K562 (cell line): Measurements from ENCODE around the gene TMEM184B. TPM values are rescaled to one million over a fixed set of nuclear protein-coding genes. Genes with fewer than 3 reads are reported as not detected.

ENCODE experiments used
- ATAC-seq: fragments of 200-7000 bp; cut with Tn5 transposase; 3 replicates; pipeline ENCODE4 v1.9.1; 2020; ENCODE audit warnings: moderate library complexity
- BruUV-seq: library from RNA; stranded (reverse); fragments of 400-500 nt; replicated peaks from 2 replicates; lab custom pipeline; 2021; lab: Mats Ljungman, UMichigan
- CTCF ChIA-PET: fragments of 300-600 bp; formaldehyde crosslinking; extraction: SDS; loops from one replicate; lab custom pipeline; 2021; ENCODE audit warnings: low intra/inter-chr PET ratio; lab: Yijun Ruan, JAX
- POLR2A ChIA-PET: fragments of 300-600, 350-650 bp; sonication (Branson Sonifier 250); formaldehyde crosslinking; extraction: SDS; loops from one replicate; lab custom pipeline; 2021; ENCODE audit warnings: antibody characterized with exemption, inconsistent platforms; lab: Yijun Ruan, JAX
- DNase-seq, 4 experiments: peaks; one replicate each; pipeline versions ENCODE4 v3.0.0 to v3.0.0-alpha.2; 2011 to 2018; ENCODE audit warnings: low spot score in 3 of 4, mixed read lengths in 3 of 4; ENCODE audit errors: extremely low read depth in 1 of 4
- FAIRE-seq: peaks from 2 replicates; lab custom pipeline; 2011; peaks lifted over from hg19 to GRCh38; lab: Jason Lieb, UNC
- H2AFZ ChIP-seq: 2 replicates; pipeline ENCODE4 v1.6.0; 2011; ENCODE audit warnings: low read depth, low read length, control low read depth, inconsistent platforms
- H3K27ac ChIP-seq: fragments of 200-600 bp; 3 replicates; pipeline ENCODE4 v1.8.0; 2011; ENCODE audit warnings: low read depth, mild to moderate bottlenecking, control low read depth, inconsistent platforms, low read length, moderate library complexity, mixed read lengths; ENCODE audit errors: extremely low read depth
- H3K27me3 ChIP-seq, 2 experiments: fragments of 300-600 bp in 1 of 2; 2 replicates in 1 of 2; 3 replicates in 1 of 2; pipeline versions ENCODE4 v1.6.0 to v1.8.0; 2011; ENCODE audit warnings: inconsistent platforms in 2 of 2, low read length in 2 of 2, mild to moderate bottlenecking in 1 of 2, mixed read lengths in 1 of 2, moderate library complexity in 1 of 2; ENCODE audit not compliant: control insufficient read depth in 2 of 2, insufficient read depth in 2 of 2
- H3K36me3 ChIP-seq: fragments of 300-600 bp; 3 replicates; pipeline ENCODE4 v1.8.0; 2011; ENCODE audit warnings: mild to moderate bottlenecking, low read length, inconsistent platforms; ENCODE audit not compliant: control insufficient read depth, insufficient read depth
- H3K4me1 ChIP-seq, 2 experiments: fragments of 200-600 bp in 1 of 2; replicated peaks in 1 of 2; 2 replicates in 1 of 2; 3 replicates in 1 of 2; pipeline versions ENCODE4 v1.5.1 to v1.8.0; 2011; ENCODE audit warnings: inconsistent platforms in 2 of 2, low read length in 2 of 2, mild to moderate bottlenecking in 1 of 2, mixed read lengths in 1 of 2, moderate library complexity in 1 of 2; ENCODE audit not compliant: control insufficient read depth in 2 of 2, insufficient read depth in 2 of 2
- H3K4me2 ChIP-seq: 2 replicates; pipeline ENCODE4 v1.6.1; 2011; ENCODE audit warnings: low read length, control low read depth, inconsistent platforms, mixed read lengths; ENCODE audit not compliant: insufficient read depth
- H3K4me3 ChIP-seq: fragments of 200-600 bp; sonication (generic), shearing (Covaris generic); 2 replicates; pipeline ENCODE4 v1.5.1; 2016; ENCODE audit warnings: control low read depth, inconsistent platforms
- H3K79me2 ChIP-seq: fragments of 200-600 bp; 3 replicates; pipeline ENCODE4 v1.8.0; 2011; ENCODE audit warnings: low read length, inconsistent platforms; ENCODE audit not compliant: control insufficient read depth, insufficient read depth
- H3K9ac ChIP-seq, 2 experiments: 2 replicates each; pipeline versions ENCODE4 v1.6.0 to v1.6.1; 2011; ENCODE audit warnings: low read depth in 2 of 2, low read length in 2 of 2, control low read depth in 1 of 2, inconsistent platforms in 1 of 2, mild to moderate bottlenecking in 1 of 2, mixed read lengths in 1 of 2; ENCODE audit not compliant: insufficient read depth in 1 of 2
- H3K9me1 ChIP-seq: one replicate; pipeline ENCODE4 v1.6.0; 2011; ENCODE audit warnings: inconsistent platforms, mild to moderate bottlenecking, low read length, moderate library complexity; ENCODE audit not compliant: control insufficient read depth, insufficient read depth
- H3K9me3 ChIP-seq: replicated peaks from 2 replicates; pipeline ENCODE4 v1.5.1; 2011; ENCODE audit warnings: low read depth, low read length, inconsistent platforms; ENCODE audit not compliant: control insufficient read depth, insufficient read depth
- H4K20me1 ChIP-seq: replicated peaks from 2 replicates; pipeline ENCODE4 v1.6.1; 2011; ENCODE audit warnings: low read length, inconsistent platforms, mixed read lengths; ENCODE audit not compliant: control insufficient read depth, insufficient read depth
- C11orf30 ChIP-seq: fragments of 450-650 bp; IDR thresholded peaks from 2 replicates; pipeline ENCODE4 v1.6.1; 2016; ENCODE audit warnings: low read depth, mild to moderate bottlenecking
- CBX3 ChIP-seq, 2 experiments: IDR thresholded peaks; 1 replicate in 1 of 2; 2 replicates in 1 of 2; pipeline ENCODE4 v1.6.1; 2012; ENCODE audit warnings: inconsistent platforms in 2 of 2, low read length in 2 of 2, borderline replicate concordance in 1 of 2, control low read depth in 1 of 2
- EWSR1 ChIP-seq: fragments of 450-650 bp; IDR thresholded peaks from 2 replicates; pipeline ENCODE4 v1.6.1; 2018; ENCODE audit warnings: borderline replicate concordance, mild to moderate bottlenecking, low read depth, moderate library complexity; ENCODE audit not compliant: partially characterized antibody
- HDAC2 ChIP-seq: fragments of 450-650 bp; IDR thresholded peaks from 2 replicates; pipeline ENCODE4 v1.6.1; 2016; ENCODE audit warnings: mild to moderate bottlenecking
- MYNN ChIP-seq, 2 experiments: sonication (generic); formaldehyde crosslinking in 1 of 2; IDR thresholded peaks; 2 replicates each; pipeline versions ENCODE4 v1.5.0 to v1.6.1; 2016 to 2020; ENCODE audit warnings: antibody characterized with exemption in 1 of 2, missing genetic modification reagents in 1 of 2
- PHB ChIP-seq: fragments of 250-450 bp; sonication (Bioruptor Pico); IDR thresholded peaks from 2 replicates; pipeline ENCODE4 v1.5.0; 2021
- ZBTB17 ChIP-seq: fragments of 450-650 bp; formaldehyde crosslinking; IDR thresholded peaks from 2 replicates; pipeline ENCODE4 v1.4.0; 2020; ENCODE audit warnings: mild to moderate bottlenecking
- ZNF766 ChIP-seq: fragments of 200-800 bp; sonication (Bioruptor generic); conservative IDR thresholded peaks from 2 replicates; pipeline ENCODE4 v1.6.1; 2016; ENCODE audit warnings: missing genetic modification characterization, missing compliant biosample characterization
- WGBS: fragments of 100-300 bp; shearing (Covaris generic); methylation state at CpG from one replicate; pipeline ENCODE4 v1.1.6; 2016; ENCODE audit warnings: low coverage, mixed read lengths; ENCODE audit not compliant: insufficient coverage; ENCODE audit errors: missing lambda C conversion rate; 5-methylcytosine and 5-hydroxymethylcytosine counted together
- in situ Hi-C: fragments of 300-500 bp; cut with MboI; formaldehyde crosslinking; loops from 4 replicates; pipeline ENCODE4 v1.15.0; 2018; ENCODE audit warnings: inconsistent platforms, mixed read lengths
- intact Hi-C: fragments of 100-400 bp; cut with micrococcal nuclease; formaldehyde crosslinking; loops from 2 replicates; pipeline ENCODE4 v1.14.2; 2022
- polyA plus RNA-seq, 8 experiments: library from polyadenylated mRNA; depleted of rRNA in 4 of 8; stranded (reverse) in 5 of 8; unstranded in 3 of 8; fragments of >200 nt; fragmentation: Nextera tagmentation in 2 of 8; fragmentation: Illumina TruSeq in 1 of 8; extraction: Ambion mirVana in 2 of 8; extraction: Trizol in 1 of 8; gene quantifications; 2 replicates each; pipeline versions ENCODE4 v1.2.1 to v1.2.3, GENCODE V29; 2011 to 2014; ENCODE audit warnings: inconsistent platforms in 1 of 8, missing spikeins in 1 of 8
- total RNA-seq, 7 experiments: library from RNA; depleted of rRNA in 6 of 7; stranded (reverse); fragments of >200 nt in 6 of 7; fragmentation: Illumina TruSeq in 2 of 7; extraction: Trizol in 2 of 7; gene quantifications; 2 replicates each; pipeline versions ENCODE4 v1.2.1 to v1.2.3, GENCODE V29; 2011 to 2021; ENCODE audit warnings: low replicate concordance in 1 of 7
- TF ChIP-seq, protein P1 (sequence below), 2 experiments: IDR thresholded peaks; 2 replicates each; pipeline ENCODE4 v1.6.1; 2011; ENCODE audit warnings: borderline replicate concordance in 1 of 2, control low read depth in 1 of 2, low read depth in 1 of 2, low read length in 1 of 2, mild to moderate bottlenecking in 1 of 2, mixed read lengths in 1 of 2, moderate library complexity in 1 of 2; ENCODE audit not compliant: insufficient read depth in 1 of 2, insufficient read length in 1 of 2, poor library complexity in 1 of 2, severe bottlenecking in 1 of 2; ENCODE audit errors: extremely low read depth in 1 of 2
- TF ChIP-seq, protein P2 (sequence below): sonication (generic); formaldehyde crosslinking; IDR thresholded peaks from 2 replicates; pipeline ENCODE4 v1.8.0; 2022; ENCODE audit warnings: mild to moderate bottlenecking, missing genetic modification reagents
- TF ChIP-seq, protein P3 (sequence below), 2 experiments: fragments of 450-650 bp; formaldehyde crosslinking in 1 of 2; IDR thresholded peaks; 2 replicates each; pipeline versions ENCODE4 v1.4.0 to v1.6.1; 2014 to 2020; ENCODE audit warnings: mild to moderate bottlenecking in 2 of 2, borderline replicate concordance in 1 of 2, low read depth in 1 of 2

The TMEM184B gene
- total and polyA plus RNA-seq, 9 of the 15 experiments (the other 6 are each of a cell fraction or from before 2014, with no cell fraction given), result 0.31 to 25.1 (median 6.2) TPM

DNA sequence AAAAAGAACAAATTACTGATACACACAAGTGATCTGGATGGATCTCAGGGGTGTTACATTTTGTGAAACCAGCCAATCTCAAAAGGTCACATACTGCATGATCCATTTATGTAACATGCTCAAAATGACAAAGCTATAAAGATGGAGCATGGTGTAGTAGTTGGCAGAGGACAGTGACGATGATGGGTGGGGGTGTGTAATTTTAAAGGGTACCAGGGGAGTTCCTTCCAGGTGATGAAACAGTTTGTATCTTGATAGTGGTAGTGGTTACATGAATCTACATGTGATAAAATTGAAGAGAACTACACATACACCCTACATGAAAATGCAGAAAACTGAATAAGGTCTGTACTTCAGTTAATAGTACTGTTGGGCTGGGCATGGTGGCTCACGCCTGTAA is 17.1 kb downstream of the TMEM184B start:
- ATAC-seq (no peak), DNase-seq (no peak), FAIRE-seq (peak; percentile 46)
- H3K79me2 ChIP-seq, result peaks cover 25% of the 10 kb centered on the region; the same call in 2 of the 3 replicates
- no peaks in the 10 kb centered on the region for H3K9me3 ChIP-seq
- no peaks in the 10 kb centered on the region for H3K9me1 ChIP-seq
- no peak overlapping the region for H3K4me2 ChIP-seq
- BruUV-seq, result no TSS peak
- 86% methylated on average over 2 of the region's 2 CpGs for WGBS
- H2AFZ ChIP-seq, result no peak overlapping the region
- intact Hi-C loops (no loop called here), in situ Hi-C loops (no loop called here)
- no peak overlapping the region for H3K9ac ChIP-seq
- no peak overlapping the region for H3K27ac ChIP-seq
- POLR2A ChIA-PET, result no interaction called here
- H4K20me1 ChIP-seq, result no peaks in the 10 kb centered on the region
- H3K36me3 ChIP-seq, result no peaks in the 10 kb centered on the region
- peaks cover 11 to 13% of the 10 kb centered on the region in 2 experiments; a peak in 3 of 5 replicates for H3K4me1 ChIP-seq
- no peak overlapping the region for H3K4me3 ChIP-seq
- H3K27me3 ChIP-seq, result no peaks in the 10 kb centered on the region
- CTCF ChIA-PET, result no interaction called here
- TF ChIP-seq C11orf30, result no peak
- TF ChIP-seq, protein P1, sequence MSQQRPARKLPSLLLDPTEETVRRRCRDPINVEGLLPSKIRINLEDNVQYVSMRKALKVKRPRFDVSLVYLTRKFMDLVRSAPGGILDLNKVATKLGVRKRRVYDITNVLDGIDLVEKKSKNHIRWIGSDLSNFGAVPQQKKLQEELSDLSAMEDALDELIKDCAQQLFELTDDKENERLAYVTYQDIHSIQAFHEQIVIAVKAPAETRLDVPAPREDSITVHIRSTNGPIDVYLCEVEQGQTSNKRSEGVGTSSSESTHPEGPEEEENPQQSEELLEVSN (IDR thresholded peaks at IDR 0.05; ENCODE audit: borderline replicate concordance in 1 of 2, extremely low read depth in 1 of 2, insufficient read depth in 1 of 2, insufficient read length in 1 of 2, low read depth in 1 of 2, low read length in 1 of 2, poor library complexity in 1 of 2, severe bottlenecking in 1 of 2), result no peak
- TF ChIP-seq, protein P2, sequence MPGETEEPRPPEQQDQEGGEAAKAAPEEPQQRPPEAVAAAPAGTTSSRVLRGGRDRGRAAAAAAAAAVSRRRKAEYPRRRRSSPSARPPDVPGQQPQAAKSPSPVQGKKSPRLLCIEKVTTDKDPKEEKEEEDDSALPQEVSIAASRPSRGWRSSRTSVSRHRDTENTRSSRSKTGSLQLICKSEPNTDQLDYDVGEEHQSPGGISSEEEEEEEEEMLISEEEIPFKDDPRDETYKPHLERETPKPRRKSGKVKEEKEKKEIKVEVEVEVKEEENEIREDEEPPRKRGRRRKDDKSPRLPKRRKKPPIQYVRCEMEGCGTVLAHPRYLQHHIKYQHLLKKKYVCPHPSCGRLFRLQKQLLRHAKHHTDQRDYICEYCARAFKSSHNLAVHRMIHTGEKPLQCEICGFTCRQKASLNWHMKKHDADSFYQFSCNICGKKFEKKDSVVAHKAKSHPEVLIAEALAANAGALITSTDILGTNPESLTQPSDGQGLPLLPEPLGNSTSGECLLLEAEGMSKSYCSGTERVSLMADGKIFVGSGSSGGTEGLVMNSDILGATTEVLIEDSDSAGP (CRISPR knock-in tag), result no peak
- TF ChIP-seq PHB (CRISPR knock-in tag), result no peak
- TF ChIP-seq EWSR1, result no peak
- no peak for TF ChIP-seq CBX3 (IDR thresholded peaks at IDR 0.05; ENCODE audit: borderline replicate concordance in 1 of 2, low read length in 2 of 2)
- no peak for TF ChIP-seq ZBTB17 (CRISPR knock-in tag)
- TF ChIP-seq MYNN (IDR thresholded peaks at IDR 0.05), result no peak
- no peak for TF ChIP-seq MYNN (CRISPR knock-in tag; IDR thresholded peaks at IDR 0.05)
- no peak for TF ChIP-seq HDAC2
- TF ChIP-seq ZNF766, result no peak
- TF ChIP-seq, protein P3, sequence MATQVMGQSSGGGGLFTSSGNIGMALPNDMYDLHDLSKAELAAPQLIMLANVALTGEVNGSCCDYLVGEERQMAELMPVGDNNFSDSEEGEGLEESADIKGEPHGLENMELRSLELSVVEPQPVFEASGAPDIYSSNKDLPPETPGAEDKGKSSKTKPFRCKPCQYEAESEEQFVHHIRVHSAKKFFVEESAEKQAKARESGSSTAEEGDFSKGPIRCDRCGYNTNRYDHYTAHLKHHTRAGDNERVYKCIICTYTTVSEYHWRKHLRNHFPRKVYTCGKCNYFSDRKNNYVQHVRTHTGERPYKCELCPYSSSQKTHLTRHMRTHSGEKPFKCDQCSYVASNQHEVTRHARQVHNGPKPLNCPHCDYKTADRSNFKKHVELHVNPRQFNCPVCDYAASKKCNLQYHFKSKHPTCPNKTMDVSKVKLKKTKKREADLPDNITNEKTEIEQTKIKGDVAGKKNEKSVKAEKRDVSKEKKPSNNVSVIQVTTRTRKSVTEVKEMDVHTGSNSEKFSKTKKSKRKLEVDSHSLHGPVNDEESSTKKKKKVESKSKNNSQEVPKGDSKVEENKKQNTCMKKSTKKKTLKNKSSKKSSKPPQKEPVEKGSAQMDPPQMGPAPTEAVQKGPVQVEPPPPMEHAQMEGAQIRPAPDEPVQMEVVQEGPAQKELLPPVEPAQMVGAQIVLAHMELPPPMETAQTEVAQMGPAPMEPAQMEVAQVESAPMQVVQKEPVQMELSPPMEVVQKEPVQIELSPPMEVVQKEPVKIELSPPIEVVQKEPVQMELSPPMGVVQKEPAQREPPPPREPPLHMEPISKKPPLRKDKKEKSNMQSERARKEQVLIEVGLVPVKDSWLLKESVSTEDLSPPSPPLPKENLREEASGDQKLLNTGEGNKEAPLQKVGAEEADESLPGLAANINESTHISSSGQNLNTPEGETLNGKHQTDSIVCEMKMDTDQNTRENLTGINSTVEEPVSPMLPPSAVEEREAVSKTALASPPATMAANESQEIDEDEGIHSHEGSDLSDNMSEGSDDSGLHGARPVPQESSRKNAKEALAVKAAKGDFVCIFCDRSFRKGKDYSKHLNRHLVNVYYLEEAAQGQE (IDR thresholded peaks at IDR 0.05; ENCODE audit: borderline replicate concordance), result no peak
- TF ChIP-seq, protein P3 (CRISPR knock-in tag; IDR thresholded peaks at IDR 0.05; ENCODE audit: low read depth), result no peak
